NCI-H146 treated with DMSO at 0.1 percent for 48 hours (cell line): ENCODE measurements around the gene KANSL1.

ENCODE experiments used
- DNase-seq: peaks from one replicate; lab custom pipeline; 2025; ENCODE audit not compliant: unreplicated experiment; lab: John Stamatoyannopoulos, UW

KANSL1 gene

GRCh38 chr17:46002973-46003316 lies 190.3 kb downstream of the KANSL1 start:
- DNase-seq: no peak

- DNase-seq: peak; percentile 48
Measured at GRCh38 chr17:46002311-46002972, 190.8 kb downstream of the KANSL1 start.

DNA sequence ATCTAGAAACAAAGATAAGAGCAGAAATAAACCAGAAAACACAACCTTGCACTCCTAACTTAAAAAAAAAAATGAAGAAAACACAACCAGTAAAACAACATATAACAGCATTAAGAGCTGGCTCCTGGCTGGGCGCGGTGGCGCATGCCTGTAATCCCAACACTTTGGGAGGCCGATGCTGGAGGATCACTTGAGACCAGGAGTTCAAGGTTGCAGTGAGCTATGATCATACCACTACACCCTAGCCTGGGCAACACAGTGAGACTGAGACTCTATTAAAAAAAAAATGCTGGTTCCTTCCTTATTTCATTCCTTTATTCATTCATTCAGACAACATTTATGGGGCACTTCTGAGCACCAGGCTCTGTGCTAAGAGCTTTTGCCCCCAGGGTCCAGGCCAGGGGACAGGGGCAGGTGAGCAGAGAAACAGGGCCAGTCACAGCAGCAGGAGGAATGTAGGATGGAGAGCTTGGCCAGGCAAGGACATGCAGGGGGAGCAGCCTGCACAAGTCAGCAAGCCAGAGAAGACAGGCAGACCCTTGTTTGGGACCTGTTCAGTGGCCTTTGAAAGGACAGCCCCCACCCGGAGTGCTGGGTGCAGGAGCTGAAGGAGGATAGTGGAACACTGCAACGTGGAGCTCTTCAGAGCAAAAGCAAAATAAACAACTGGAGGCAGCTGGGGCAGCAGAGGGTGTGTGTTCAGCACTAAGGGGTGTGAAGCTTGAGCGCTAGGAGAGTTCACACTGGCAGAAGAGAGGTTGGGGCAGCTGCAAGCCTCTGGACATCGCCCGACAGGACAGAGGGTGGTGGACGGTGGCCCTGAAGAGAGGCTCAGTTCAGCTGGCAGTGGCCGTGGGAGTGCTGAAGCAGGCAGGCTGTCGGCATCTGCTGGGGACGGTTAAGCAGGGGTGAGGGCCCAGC lies 191.6 kb downstream of the KANSL1 start:
- DNase-seq: no peak

DNA sequence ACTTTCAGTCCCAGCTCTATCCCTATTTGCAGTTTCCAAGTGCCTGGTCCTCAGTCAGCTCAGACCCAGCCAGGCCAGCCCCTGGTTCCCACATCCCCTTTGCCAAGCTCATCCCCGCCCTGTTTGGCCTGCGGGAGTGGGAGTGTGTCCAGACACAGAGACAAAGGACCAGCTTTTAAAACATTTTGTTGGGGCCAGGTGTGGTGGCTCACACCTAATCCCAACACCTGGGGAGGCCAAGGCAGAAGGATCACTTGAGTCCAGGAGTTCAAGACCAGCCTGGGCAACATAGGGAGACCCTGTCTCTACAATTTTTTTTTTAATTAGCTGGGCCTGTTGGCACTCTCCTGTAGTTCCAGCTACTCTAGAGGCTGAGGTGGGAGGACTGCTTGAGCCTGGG lies 192.5 kb downstream of the KANSL1 start:
- DNase-seq: no peak

GRCh38 chr17:46000292-46000691 lies 192.9 kb downstream of the KANSL1 start:
- DNase-seq: no peak

- DNase-seq: no peak
Measured at GRCh38 chr17:45999900-46000290, 193.3 kb downstream of the KANSL1 start.

DNA sequence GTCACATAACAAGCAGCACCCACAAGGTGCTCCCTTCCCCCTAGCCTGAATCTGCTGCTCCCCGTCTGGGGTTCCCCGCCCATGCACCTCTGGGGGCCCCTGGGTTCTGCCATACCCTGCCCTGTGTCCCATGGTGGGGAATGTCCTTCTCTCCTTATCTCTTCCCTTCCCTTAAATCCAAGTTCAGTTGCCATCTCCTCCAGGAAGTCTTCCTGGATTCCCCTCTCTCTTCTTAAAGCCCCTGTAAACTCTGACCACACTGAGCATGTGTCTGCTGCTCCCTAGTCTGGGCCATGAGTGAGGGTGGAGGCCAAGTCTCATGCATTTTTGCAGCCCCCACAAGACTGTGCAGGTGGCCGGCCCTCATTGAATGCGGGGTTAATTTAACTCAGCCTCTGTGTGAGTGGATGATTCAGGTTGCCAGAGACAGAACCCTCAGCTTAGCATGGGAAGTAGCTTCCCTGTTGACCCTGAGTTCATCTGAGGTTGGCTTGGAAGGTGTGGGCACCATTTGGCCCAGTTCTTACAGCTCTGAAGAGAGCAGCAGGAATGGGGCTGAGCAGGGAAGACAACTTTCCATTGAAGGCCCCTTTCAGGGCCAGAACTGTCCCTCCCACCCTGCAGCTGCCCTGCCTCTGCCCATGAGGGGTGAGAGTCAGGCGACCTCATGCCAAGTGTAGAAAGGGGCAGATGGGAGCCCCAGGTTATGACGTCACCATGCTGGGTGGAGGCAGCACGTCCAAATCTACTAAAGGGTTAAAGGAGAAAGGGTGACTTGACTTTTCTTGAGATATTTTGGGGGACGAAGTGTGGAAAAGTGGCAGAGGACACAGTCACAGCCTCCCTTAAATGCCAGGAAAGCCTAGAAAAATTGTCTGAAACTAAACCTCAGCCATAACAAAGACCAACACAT lies 194.0 kb downstream of the KANSL1 start, which contains the start of gene STH:
STH (plus strand) TSS at position 264 of the 913 bp plus-strand sequence; CDS start at position 294, 30 bp downstream.
- DNase-seq: no peak

GRCh38 chr17:45997624-45998023 lies 195.6 kb downstream of the KANSL1 start:
- no peak for DNase-seq

DNA sequence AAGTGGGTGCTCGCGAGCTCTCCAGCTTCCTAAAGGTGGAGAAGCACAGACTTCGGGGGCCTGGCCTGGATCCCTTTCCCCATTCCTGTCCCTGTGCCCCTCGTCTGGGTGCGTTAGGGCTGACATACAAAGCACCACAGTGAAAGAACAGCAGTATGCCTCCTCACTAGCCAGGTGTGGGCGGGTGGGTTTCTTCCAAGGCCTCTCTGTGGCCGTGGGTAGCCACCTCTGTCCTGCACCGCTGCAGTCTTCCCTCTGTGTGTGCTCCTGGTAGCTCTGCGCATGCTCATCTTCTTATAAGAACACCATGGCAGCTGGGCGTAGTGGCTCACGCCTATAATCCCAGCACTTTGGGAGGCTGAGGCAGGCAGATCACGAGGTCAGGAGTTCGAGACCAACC lies 196.1 kb downstream of the KANSL1 start:
- DNase-seq: no peak

DNA sequence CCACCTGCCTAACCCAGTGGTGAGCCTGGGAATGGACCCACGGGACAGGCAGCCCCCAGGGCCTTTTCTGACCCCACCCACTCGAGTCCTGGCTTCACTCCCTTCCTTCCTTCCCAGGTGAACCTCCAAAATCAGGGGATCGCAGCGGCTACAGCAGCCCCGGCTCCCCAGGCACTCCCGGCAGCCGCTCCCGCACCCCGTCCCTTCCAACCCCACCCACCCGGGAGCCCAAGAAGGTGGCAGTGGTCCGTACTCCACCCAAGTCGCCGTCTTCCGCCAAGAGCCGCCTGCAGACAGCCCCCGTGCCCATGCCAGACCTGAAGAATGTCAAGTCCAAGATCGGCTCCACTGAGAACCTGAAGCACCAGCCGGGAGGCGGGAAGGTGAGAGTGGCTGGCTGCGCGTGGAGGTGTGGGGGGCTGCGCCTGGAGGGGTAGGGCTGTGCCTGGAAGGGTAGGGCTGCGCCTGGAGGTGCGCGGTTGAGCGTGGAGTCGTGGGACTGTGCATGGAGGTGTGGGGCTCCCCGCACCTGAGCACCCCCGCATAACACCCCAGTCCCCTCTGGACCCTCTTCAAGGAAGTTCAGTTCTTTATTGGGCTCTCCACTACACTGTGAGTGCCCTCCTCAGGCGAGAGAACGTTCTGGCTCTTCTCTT lies 196.8 kb downstream of the KANSL1 start:
- DNase-seq: no peak

DNA sequence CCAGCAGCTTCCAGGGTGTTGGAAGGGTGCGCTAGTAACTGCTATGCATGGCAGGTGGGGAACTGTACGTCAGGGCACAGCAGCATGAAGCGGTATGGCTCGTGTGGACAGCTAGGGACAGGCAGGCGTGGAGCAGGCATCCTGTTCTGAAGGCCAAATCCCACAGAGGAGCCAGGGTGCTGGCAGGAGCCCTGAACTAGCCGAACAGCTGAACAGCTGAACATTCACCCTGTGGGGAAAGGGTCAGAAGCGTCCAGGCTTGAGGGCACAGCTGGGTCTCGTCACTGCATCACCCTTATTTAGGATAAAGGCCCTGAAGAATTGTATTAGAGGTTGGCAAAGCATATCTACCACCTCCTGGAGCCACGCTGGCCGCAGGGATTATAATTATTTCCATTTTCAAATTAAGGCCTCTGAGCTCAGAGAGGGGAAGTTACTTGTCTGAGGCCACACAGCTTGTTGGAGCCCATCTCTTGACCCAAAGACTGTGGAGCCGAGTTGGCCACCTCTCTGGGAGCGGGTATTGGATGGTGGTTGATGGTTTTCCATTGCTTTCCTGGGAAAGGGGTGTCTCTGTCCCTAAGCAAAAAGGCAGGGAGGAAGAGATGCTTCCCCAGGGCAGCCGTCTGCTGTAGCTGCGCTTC lies 197.5 kb downstream of the KANSL1 start:
- DNase-seq: no peak

DNA sequence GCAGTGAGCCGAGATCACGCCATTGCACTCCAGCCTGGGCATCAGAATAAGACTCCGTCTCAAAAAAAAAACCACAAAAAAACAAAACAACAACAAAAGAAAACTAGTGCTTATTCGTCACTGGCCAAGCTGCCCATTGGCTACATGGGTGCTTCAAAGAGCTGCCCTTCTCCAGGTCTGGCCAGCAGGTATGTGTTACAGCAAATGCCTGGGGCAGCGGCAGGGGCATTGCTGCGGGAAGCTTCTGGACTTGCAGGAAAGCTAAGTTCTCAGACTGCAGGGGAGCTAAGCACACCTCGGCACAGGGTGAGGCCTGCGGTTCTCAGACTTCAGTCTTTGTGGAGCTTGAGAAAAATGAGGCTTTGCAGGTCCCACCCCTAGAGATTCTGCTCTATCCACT lies 198.2 kb downstream of the KANSL1 start:
- DNase-seq: no peak

DNA sequence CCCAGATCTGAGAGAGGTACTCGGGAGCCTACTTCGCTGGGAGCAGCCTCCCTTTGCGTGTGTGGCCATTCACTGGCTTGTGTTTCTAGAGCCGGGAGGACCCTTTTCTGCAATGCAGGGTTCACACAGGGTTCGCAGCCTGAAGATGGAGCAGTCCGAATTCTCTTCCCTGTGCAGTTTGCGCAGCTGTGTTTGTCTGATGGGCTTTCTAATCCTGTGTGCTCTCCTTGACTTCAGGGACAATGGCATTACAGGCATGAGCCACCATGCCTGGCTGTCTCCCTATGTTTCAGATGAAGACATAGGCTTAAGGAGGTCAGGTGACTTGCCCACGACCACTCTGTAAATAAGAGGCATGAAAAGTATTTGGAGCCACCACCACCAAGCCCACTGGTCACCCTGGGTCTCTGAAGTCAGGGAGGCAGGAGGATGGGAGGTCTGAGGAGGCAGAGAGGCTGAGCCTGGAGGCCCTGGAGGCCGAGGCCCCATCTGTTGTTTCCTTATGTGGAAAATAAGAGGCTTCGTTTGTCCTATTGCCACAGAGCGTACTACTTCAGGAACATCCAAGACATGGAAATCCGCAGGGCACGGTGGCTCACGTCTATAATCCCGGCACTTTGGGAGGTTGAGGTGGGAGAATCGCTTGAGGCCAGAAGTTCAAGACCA lies 199.1 kb downstream of the KANSL1 start:
- DNase-seq: no peak

- DNase-seq: no peak
Measured at GRCh38 chr17:45992904-45993303, 200.3 kb downstream of the KANSL1 start.

DNA sequence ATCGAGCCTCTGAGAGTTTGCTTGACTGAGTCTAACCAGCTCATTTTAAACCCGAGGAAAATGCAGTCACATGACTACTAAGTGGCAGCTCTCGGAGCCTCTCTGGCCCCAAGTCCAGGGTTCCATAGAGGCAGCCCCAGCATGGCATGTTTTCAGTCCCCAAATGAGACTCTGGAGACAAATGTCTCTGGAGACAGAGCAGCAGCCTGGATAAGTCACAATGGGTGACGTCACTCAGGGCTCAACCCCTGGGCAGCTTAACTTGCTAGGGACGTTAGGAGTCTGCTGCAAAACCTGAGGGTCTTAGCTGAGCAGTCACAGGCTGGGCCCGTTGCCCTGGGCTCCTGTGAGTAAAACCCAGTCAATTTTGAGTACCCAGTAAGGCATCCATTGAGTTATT lies 201.1 kb downstream of the KANSL1 start:
- no peak for DNase-seq

DNA sequence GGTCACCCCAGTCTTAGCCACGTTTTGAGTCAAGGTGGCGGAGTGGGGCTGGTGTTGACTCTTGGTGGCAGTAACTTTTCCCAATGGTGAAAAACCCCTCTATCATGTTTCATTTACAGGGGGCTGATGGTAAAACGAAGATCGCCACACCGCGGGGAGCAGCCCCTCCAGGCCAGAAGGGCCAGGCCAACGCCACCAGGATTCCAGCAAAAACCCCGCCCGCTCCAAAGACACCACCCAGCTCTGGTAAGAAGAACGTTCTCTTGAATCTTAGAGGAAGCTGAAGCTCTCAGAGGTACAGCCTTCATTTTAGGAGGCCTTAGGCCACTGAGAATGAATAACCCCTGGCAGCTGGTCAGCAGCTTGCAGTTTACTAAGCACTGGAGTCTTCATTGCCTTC lies 201.9 kb downstream of the KANSL1 start:
- no peak for DNase-seq

GRCh38 chr17:45990886-45991285 lies 202.3 kb downstream of the KANSL1 start:
- no peak for DNase-seq

GRCh38 chr17:45989759-45990158 lies 203.5 kb downstream of the KANSL1 start:
- no peak for DNase-seq

GRCh38 chr17:45987706-45988105 lies 205.5 kb downstream of the KANSL1 start:
- no peak for DNase-seq

- no peak for DNase-seq
Measured at GRCh38 chr17:45986056-45986455, 207.2 kb downstream of the KANSL1 start.
